Omental fat pad (tissue), 4 donors: ENCODE results near the gene SERPINB10. TPM values are rescaled to one million over a fixed set of nuclear protein-coding genes. Genes with fewer than 3 reads are reported as not detected.
"Not testable (repeated sequence)": the region's sequence is repeated elsewhere in the genome, so short reads cannot be mapped to it uniquely, and the experiment has no call there.

ENCODE experiments used
- ATAC-seq: fragments of 150-250 bp; one replicate; pipeline ENCODE4 v1.9.1; 2016; ENCODE audit warnings: mild to moderate bottlenecking, moderate library complexity; ENCODE audit not compliant: low FRiP score
- DNase-seq: peaks from one replicate; pipeline ENCODE4 v3.0.0-alpha.2; 2019; ENCODE audit warnings: low spot score
- CTCF ChIP-seq, 3 donors: fragments of 450-650 bp; IDR thresholded peaks; one replicate each; pipeline ENCODE4 v1.5.1; 2016 to 2017; ENCODE audit warnings: antibody characterized with exemption in 3 of 3, mild to moderate bottlenecking in 3 of 3, moderate library complexity in 2 of 3
- total RNA-seq, 4 donors: library from RNA; depleted of rRNA; stranded (reverse); fragments of >200 nt; gene quantifications; one replicate each; pipeline ENCODE4 v1.1.0, GENCODE V29; 2016

The SERPINB10 gene
- total RNA-seq, 4 donors from 2014 or later, result 0.31 to 1.7 (median 0.72) TPM; not detected in 1

DNA sequence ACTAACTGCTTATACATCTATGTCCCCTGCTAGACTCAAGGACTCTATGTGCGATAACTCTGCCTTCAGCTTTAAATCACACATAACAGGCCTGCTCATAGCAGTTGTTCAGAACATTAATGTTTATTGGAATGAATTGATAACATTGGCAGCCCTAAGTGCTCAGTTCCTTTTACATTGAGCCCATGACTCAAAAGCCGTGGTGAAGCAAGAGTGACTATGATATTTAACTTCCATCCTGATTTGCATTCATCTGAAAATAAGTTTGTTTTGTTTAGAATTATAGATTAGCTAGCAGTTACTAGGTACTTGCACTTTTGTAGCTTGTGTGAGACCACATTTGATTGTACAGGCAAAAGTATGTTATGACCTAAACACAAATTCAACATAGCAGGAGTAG, 14.3 kb downstream of the SERPINB10 start:
- DNase-seq (no peak), ATAC-seq (no peak)
- TF ChIP-seq CTCF (IDR thresholded peaks at IDR 0.05), result no peak

DNA sequence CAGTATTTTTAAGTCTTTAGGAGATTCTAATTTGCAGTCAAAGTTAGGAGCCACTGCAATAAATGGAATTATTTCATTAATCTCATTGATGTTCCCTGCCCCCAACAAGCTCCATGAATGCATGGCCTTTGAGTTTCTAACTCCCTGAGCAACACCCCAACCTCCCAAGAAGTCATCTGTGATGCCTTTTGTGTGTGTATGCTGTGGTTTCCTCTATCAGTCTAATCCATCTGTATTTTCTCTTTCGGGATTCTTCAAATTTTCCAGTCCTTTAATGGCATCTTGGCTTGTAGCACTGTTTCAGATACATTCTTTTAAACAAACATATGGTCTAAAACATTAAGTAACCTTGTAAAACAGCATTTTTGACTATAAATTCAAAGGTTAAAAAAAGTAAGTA, 16.8 kb downstream of the SERPINB10 start:
- no peak for TF ChIP-seq CTCF (IDR thresholded peaks at IDR 0.05)
- ATAC-seq, result no peak

GRCh38 chr18:63928331-63928730, 20.6 kb downstream of the SERPINB10 start:
- no peak for ATAC-seq
- TF ChIP-seq CTCF (IDR thresholded peaks at IDR 0.05), result no peak
- no peak for DNase-seq

More for the DNA sequence above, 16.8 kb downstream of the SERPINB10 start:
- DNase-seq, result no peak

- DNase-seq, ATAC-seq: not testable (repeated sequence)
These were observed 21.6 kb downstream of the SERPINB10 start for GRCh38 chr18:63929369-63929768.

GRCh38 chr18:63930773-63931354, 23.1 kb downstream of the SERPINB10 start:
- no peak for ATAC-seq
- TF ChIP-seq CTCF (IDR thresholded peaks at IDR 0.05), result no peak
- DNase-seq, result no peak

- peak in 1 of 3 donors; percentile 18 for TF ChIP-seq CTCF (IDR thresholded peaks at IDR 0.05)
- ATAC-seq (peak; percentile 99), DNase-seq (peak; percentile 65)
These were observed 28.6 kb downstream of the SERPINB10 start for GRCh38 chr18:63936156-63936931.

DNA sequence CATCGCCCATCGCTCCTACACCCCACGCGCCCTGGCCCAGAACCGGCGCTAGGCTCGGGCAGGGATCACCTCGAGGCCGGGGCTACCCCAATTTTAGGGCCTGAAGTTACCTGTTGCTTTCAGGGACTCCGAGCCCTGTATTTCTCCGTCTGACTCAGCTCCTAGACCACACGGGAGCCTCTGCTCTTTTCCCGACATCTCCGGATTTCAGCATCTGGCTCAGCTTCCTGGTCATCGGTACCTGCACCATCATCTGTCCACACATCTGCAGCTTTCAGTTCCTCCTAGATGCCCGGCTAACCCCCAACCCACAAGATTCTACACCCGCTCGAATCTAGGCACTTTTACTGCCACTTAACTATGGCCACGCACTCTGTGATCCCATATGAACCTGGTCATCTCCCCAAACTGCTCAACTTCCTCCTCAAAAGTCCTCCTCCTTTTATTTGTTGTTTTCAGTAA, 29.2 kb downstream of the SERPINB10 start:
- ATAC-seq (peak; percentile 3), DNase-seq (no peak)
- no peak for TF ChIP-seq CTCF (IDR thresholded peaks at IDR 0.05)
